HG02840 (cell line): Measurements from ENCODE around the gene SUMO4.

Source experiments
- ATAC-seq: cut with Tn5 transposase; IDR thresholded peaks from one replicate; pipeline ENCODE4 v1.9.1; 2021; ENCODE audit warnings: mild to moderate bottlenecking, moderate library complexity, moderate number of reproducible peaks; ENCODE audit not compliant: unreplicated experiment, low FRiP score

SUMO4 gene

DNA sequence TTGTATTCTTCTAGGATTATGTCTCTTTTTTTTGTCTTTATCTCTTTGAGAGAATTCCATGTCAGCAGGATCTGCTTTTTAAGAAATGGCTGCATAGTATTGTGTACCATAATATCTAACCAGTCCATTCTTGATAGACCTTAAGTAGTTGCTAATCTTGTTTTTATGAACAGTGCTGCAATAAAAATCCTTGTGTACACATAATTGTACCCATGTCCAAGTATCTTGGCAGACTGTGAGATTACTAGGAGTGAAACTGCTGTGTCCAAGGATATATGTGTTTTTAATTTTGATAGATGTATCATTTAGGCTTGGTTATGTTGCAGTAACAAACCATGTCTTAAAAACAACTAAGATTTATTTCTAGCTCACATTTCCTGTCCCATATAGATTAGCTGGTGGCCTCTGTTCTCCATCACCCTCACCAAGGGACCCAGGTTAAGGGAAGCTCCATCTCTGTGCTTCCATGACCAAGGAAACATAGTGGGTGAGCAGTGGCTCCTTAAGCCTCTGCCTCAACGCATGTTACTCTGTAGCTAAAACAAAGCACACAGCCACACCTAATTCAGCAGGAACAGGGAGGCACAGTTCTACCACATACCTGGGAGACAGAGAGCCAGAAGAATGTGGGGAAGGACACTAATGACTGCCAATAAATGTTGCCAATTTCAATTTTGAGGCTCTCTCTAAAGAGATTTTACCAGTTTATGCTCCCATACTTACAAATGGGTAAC lies 12.1 kb upstream of the SUMO4 start:
- no peak for ATAC-seq

DNA sequence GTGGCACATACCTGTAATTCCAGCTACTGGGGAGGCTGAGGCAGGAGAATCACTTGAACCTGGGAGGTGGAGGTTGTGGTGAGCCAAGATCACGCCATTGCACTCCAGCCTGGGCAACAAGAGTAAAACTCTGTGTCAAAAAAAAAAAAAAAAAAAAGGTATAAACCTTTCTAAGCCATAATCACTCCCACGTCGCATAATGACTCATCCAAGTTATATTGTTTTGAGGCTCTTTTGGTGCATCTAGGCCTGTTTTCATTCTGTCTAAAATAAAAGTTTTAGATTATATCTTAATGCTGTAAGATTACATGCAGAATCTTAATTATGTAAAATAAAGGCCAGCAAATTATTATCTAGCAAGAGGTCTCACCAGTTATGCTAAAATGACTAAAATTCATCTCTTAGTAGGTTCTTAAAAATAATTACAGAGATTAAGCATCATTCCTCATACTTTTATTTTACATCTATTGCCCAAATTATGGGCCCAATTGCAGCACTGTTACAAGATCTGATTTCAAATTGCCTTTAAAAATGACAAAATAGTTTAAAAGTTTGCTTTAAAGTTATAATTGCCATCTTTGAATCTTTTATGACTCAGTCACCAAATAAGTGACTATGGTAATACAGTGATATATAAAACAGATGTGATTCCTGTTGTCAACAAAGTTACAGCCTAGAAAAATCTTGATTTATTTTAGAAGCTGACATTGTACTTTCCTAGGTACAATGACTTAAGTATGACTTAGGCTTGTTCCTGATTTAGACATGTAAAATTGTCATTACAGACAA lies 10.4 kb upstream of the SUMO4 start:
- ATAC-seq = no peak

DNA sequence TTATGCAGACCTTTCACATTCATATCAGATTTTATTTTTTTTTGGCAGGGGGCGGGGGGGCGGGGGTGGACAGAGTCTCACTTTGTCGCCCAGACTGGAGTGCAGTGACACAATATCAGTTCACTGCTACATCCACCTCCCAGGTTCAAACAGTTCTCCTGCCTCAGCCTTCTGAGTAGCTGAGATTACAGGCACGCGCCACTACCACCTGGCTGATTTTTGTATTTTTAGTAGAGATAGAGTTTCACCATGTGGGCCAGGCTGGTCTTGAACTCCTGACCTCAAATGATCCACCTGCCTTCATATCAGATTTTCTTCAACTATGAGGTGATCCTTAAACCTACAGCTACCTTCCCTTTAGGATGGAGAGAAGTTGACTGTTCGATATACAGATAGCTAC lies 8.0 kb upstream of the SUMO4 start:
- no peak for ATAC-seq

DNA sequence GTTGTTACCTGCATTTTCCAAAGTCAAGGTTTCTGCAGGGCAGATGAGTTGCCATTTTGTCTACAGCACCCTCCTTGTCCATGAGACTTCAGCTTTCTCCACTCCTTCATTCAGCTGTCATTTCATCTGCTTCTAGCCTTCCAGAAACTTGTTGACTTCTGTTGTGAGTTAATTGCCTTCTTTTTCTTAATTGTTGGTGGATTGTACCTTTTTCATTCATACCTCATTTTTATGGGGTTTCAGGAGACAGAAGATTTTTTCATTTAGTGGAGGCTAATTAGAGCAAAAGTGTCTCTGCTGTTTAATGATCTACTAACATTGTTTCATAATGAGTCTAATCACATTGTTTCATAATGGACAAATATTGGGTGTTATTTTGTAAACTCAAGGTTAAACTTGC lies 7.5 kb upstream of the SUMO4 start:
- no peak for ATAC-seq

DNA sequence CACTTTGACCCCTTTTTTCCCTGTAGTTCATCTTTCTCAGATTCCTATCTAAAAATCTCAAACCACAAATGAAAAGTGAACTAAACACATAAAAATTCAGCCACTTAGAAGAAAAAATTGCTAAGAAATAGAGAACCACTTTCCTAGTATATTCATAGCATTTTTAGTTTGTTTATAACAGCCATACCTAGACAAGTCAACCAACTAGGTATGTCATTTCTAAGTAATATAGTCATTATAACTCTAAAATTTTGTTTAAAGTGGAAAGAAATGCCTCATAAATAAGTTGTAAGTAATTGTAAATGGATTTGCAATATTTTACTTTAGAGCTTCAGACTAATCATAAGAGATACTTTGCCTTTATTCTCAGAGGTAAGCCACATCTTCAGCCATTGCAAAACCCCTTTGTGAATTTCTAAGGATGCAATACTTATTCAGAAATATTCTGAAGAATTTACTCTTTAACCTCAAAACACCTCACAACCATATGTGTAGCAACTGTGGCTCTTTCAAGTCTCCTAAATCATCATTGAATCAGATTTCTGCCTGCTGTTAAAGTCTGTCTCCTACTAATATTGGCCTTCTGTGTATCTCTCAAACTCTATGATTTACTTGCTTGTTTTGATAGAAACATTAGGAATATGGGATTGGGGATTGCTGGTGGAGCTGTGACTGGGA lies 6.9 kb upstream of the SUMO4 start:
- no peak for ATAC-seq

DNA sequence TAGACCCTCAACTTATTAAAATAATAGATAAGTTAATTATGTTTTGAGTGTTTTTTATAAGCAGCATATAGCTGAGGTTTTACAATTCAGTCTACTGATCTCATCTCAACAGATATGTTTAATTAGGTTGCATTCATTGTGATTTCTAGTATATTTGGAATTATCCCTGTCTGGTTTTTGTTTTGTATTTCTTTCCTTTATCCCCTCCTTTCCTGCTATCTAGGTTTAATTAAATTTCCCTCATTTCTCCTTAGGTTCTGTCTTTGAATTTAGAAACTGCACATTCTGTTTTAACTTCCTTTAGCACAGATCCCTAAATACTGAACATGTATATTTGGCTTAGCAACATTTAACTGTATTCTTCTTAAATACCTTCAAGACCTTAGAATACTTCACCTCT lies 4.9 kb upstream of the SUMO4 start:
- no peak for ATAC-seq

DNA sequence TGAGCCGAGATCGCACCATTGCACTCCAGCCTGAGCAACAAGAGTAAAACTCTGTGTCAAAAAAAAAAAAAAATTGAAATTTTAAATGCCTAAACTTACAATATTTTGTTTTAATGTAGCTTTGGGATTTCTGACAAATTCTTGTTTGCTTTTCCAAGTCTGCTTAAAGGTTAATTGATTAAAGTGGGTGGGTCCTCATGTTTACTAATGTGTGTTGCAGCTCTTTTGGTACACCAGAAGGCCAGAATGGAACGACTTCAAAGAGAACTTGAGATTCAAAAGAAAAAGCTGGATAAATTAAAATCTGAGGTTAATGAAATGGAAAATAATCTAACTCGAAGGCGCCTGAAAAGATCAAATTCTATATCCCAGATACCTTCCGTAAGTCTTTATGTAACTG lies 2.7 kb upstream of the SUMO4 start:
- no peak for ATAC-seq

DNA sequence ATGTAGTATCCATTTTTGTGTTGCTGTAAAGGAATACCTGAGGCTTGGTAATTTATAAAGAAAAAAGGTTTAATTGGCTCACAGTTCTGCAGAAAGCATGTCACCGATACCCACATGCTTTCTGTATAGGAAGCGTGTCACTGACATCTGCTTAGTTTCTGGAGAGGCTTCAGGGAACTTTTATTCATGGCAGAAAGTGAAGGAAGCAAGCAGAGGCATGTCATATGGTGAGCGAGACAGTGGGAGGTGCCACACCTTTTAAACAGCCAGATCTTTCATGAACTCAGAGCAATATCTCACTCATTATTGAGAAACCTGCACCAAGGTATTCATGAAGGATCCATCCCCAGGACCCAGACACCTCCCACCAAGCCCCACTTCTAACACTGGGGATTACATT lies 3.5 kb downstream of the SUMO4 start:
- no peak for ATAC-seq

DNA sequence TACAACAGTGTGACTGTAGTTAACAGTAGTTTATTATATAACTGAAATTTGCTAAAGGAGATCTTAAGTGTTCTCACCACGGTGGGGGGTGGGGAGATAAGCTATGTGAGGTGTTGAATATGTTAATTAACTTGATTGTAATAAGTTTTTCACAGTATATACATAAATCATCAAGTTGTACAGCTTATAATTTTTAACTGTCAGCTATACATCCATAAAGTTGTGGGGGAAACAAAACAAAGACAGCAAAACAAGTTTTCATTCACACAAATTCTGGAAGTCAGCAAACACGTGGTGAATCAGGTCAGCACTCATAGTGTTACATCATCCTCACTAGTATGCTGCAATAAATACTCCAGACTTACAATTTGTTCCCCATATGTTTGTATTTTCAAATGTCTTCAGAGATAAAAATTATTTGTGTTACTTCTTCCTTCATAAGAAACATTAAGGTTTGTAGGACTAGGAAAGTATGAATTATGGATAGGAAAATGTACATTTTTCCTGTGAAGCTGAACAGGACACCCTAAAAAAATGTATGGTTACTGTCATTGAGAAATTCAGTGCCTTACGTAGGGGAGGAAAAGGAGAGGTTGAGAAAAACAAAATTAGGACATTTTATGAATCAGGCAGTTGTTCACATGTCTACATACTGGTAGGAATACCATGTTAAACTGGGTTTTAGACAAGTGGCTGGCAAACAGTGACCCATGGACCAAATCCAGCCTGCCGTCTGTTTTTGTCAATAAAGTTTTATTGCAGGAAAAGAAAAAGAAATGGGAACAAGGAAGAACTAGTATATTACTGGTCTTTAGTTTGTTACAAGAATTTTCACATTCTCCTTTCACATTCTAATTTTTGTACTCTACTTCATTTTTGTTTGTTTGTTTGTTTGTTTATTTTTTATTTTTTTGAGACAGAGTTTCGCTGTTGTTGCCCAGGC lies 6.0 kb downstream of the SUMO4 start:
- ATAC-seq = no peak

DNA sequence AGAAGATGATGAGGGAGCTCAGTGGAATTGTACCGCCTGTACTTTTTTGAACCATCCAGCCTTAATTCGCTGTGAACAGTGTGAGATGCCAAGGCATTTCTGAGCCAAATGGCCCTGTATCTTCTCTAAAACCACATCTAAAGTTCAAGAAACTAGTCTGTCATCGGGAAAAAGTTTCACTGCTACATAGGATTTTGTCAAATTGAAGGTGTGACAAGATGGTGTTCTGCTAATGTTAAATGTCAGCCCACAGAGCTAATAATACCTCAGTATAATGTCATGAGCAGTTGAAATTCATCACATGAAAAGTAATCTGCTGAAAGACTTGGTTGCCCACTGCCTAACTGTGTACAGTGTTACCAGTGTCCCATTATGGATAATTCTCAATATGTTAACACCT lies 9.6 kb downstream of the SUMO4 start:
- ATAC-seq = no peak

DNA sequence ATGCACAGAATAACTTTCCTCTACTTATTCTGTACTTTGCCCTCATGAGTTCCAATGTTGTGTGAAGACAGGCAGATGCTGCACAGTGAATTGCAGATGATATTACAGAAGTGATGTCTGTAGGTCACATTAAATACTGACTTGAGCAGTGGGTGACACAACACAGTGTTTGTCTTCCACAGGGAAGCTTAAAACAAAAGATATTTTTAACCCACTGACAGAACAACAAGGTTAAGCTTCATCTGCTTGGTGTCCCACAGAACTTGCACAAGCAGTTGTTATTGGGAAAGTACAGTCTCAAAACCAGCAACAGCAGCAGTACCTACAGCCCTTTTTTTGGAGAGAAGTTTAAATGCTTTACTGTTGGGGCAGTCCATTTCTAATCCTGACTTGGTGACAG lies 10.5 kb downstream of the SUMO4 start:
- no peak for ATAC-seq

DNA sequence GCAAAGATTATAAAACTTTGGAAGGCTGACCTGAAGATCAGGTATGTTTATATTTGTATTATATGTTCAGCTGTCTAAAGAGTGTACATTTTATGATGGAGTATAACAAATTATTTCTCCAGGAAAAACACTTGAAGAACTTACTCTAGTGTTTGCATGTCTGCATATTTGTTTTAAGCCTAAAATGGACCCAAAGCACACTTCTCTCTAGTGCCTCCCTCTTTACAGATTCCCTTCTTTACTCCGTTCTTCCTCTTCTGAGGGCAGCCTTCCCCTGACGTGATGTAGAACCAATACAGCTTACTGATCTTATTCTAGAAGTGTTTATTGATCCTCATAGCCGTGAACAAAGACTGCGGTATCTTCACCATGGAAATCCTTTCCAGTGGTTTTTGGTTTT lies 13.9 kb downstream of the SUMO4 start:
- no peak for ATAC-seq

DNA sequence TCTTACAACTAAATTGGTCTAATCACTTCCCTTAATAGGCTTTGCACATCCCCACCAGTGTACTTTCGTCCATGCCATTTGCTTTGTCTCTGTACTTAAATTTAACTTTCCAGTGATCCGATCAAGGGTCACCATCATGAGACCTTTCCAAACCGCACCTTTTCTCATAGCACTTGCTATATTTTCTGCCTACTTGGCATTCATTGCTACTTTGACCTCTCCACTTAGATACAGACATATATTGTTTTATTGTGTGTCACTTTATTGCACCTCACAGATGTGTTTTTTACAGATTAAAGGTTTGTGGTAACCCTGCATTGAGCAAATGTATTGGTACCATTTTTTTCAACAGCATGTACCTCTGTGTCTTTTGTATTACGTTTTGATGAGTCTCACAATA lies 14.8 kb downstream of the SUMO4 start:
- ATAC-seq = no peak

DNA sequence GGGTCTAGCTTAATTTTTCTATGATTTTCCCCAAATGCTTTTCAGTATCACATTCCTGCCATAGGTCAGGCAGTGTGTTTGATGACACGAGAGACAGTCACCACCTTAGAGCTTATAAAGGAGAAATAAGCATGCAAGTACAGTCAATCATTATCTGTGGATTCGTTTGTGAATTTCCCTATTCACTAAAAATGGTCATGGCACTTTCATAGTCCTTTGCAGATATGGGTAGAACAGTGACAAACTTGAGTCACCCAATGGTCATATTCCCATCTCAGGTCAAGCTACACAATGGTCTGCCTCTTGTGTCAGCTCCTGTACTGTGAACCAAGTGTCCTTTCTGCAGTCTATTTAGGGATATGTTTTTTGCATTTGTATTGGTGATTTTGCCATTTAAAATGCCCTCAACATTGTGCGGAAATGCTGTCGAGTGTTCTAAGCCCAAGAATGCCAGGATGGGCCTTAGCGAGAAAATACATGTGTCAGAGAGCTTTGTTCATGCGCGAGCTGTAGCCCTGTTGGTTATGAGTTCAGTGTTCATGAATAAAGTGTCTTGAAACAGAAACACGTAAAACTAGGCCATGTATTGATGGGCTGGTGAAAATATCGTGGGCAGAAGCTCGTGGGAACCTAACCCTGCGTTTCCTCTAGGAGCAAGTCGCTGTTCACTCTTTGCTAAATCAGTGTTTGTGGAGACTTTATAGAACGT lies 19.8 kb downstream of the SUMO4 start:
- ATAC-seq = no peak

DNA sequence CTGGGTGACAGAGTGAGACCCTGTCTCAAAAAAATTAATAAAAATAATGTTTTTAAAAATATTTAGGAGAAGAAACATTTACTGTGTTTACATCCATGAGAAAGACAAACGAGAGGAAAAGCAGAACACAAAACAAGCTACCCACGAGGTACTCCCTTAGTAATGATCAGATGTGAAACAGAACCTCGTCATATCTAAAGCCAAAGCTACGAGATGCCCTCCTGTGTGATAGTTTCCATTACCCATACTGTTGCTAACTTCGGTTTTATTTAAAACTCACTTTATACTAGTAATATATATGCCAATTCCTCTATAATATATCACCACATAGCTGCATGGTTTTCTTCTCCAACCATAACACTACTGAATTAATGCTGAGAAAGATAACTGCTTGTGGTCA lies 21.1 kb downstream of the SUMO4 start:
- ATAC-seq = no peak

DNA sequence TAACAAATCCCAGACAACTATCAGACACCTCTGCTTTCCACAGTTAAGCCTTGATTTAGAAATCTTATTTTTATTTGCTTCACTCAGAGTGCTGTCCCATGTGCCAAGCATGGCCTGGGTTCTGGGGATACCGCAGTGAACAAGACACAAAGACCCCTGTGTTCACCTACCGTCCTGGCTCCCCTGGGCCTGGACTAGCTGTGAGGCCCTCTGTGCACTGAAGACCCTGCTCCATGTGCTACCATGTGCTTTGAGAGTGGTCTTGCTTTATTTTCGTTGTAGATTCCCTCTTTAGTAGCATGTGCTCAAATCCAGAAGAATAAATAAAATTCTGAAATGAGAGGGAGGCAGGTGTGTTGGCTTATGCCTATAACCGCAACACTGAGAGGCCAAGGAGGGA lies 22.5 kb downstream of the SUMO4 start:
- no peak for ATAC-seq

DNA sequence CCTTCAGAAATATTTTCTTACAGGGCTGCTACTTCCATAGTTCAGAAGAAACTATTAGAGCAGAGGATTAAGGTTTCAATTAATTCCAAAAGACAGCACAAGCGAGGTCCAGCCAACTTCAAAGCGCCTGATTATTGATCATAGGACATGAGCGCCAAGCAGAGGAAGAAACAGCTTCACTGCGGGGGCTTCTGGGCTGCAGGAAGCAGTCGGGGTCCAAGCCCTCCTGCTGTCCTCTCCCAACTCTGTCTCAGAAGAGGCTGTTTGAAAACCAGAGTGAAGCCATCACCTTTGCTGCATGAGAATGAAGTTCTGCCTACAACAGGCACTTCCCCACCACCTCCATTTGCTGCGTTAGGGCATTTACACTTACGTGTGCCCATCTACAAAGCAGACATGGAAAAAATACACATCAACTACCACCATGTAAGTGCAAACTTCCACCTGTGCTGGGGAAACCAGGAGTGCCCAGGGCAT lies 23.9 kb downstream of the SUMO4 start:
- ATAC-seq = no peak

DNA sequence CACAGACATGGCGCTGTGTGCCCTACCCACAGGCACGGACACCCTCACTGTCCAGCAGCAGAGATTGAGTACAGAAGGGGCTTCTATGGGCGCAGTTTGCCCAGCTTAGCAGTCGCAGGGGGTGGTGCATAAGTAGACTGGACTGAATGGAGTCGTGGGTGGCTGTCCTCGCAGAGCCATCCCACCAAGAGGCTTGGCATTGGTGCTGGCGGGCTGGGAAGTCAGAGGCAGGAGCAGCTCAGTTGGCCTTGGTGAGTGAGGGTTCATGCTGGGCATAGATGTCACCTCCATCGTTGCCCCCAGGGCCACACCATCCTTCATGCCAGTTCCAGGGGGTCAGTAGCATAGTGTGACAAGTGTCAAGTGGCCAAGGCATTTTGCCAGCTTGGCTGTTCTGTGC lies 25.2 kb downstream of the SUMO4 start:
- no peak for ATAC-seq

DNA sequence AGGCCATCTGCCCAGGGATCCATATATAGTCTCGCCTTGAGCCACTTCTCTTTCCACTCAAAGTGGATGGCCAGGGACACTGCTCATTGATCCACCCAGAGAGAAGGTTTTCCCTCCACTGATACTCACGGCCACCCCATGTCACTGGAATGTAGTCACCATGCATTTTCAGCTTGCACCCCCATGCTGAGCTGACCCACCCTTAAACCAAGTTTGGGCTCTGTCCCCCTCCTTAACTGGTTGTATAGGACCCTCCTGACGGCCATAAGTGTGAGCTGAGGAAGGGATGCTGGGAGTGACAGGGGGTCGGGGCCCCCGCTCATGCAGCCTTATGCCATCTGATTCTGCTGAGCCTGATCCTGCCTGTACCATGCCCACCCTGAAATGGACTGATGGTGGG lies 25.7 kb downstream of the SUMO4 start:
- ATAC-seq = no peak

DNA sequence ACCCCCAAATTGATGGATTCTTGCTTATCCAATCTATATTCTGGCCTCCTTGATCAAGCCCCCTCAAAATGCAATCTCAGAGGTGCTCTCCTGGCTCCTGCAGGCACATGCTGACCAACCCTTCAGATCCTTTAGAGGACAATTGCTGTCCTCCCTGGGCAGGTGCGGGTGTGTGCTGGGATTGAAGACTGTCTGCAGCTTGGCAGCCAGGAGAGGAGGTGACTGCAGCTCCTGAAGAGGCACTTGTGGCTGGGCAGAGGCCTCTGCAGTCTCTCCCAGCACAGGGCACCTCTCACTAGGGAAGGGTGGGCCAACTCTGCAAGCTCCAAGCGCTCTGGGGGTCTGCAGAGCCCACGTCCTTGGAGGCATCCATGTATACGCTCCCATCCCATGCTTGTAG lies 28.5 kb downstream of the SUMO4 start:
- ATAC-seq = no peak
